ENCODE data around the gene AOPEP. TPM values are rescaled to one million over a fixed set of nuclear protein-coding genes. Genes with fewer than 3 reads are reported as not detected.

AOPEP gene
- total and polyA plus RNA-seq, 2 of the 13 experiments (the other 11 are each of a cell fraction or from before 2014, with no cell fraction given), result 22.2 to 41.6 TPM

GRCh38 chr9:94725293-94725692, 1.2 kb upstream of the AOPEP start:
- 77% methylated on average over 3 of the region's 3 CpGs for WGBS (ENCODE audit: low lambda C conversion rate)
- no peaks in the 10 kb centered on the region; a peak in 1 of 5 replicates for H3K27me3 ChIP-seq (ENCODE audit: control insufficient read depth in 1 of 2, insufficient read depth in 2 of 2, low read length in 2 of 2)
- H3K9ac ChIP-seq (ENCODE audit: insufficient read depth, low read depth, low read length), result no peak overlapping the region
- ATAC-seq, result no peak
- ChIA-PET CTCF (ENCODE audit: low intra/inter-chr PET ratio, low total read pairs) (no interaction called here), POLR2A (no interaction called here)
- no peaks in the 10 kb centered on the region; the same call in 1 of the 2 replicates for H4K20me1 ChIP-seq (ENCODE audit: insufficient read depth, low read length)
- TF ChIP-seq FOXC1 (CRISPR knock-in tag; IDR thresholded peaks at IDR 0.05; ENCODE audit: borderline replicate concordance) (no peak), ZNF143 (CRISPR knock-in tag; IDR thresholded peaks at IDR 0.05) (no peak), ZFP1 (CRISPR knock-in tag; IDR thresholded peaks at IDR 0.05) (no peak)
- DNase-seq (ENCODE audit: low spot score), result no peak
- intact Hi-C loops (cut with micrococcal nuclease; ENCODE audit: unreplicated experiment) (loop anchor here (5.0 to 10.0 kb wide), 2 partner anchors 33 to 130 kb away; no protein-coding TSS in a partner anchor), in situ Hi-C loops (cut with HindIII; ENCODE audit: extremely low pct_ligation_motif_present, low pct_unique_long_range_greater_than_20kb) (no loop called here)
- H3K4me1 ChIP-seq (ENCODE audit: insufficient read depth, low read length), result peaks cover 57% of the 10 kb centered on the region
- FAIRE-seq, result no peak
- peaks cover 17% of the 10 kb centered on the region for H3K79me2 ChIP-seq (ENCODE audit: insufficient read depth, low read length)
- H2AFZ ChIP-seq (ENCODE audit: low read length), result peak overlapping the region; percentile 71
- no TSS peak for BruUV-seq (replicated peaks)
- no peak overlapping the region for H3K27ac ChIP-seq (ENCODE audit: extremely low read length, insufficient read depth, low read length)
- peaks cover 5% of the 10 kb centered on the region; the same call in 1 of the 2 replicates for H3K9me3 ChIP-seq (ENCODE audit: low read length)
- H3K4me2 ChIP-seq (ENCODE audit: low read depth, low read length), result peak overlapping the region; percentile 37; the same call in 1 of the 2 replicates
- no peaks in the 10 kb centered on the region for H3K36me3 ChIP-seq (replicated peaks in 1 of 2; ENCODE audit: control insufficient read depth in 1 of 2, insufficient read depth in 2 of 2, low read length in 2 of 2)
- H3K4me3 ChIP-seq (replicated peaks in 1 of 3; ENCODE audit: insufficient read depth in 1 of 3, low read depth in 2 of 3, low read length in 3 of 3), result no peak overlapping the region

GRCh38 chr9:94728719-94729118, 2.2 kb downstream of the AOPEP start:
- Histone ChIP-seq H3K27me3 (ENCODE audit: control insufficient read depth in 1 of 2, insufficient read depth in 2 of 2, low read length in 2 of 2) (no peaks in the 10 kb centered on the region; a peak in 1 of 5 replicates), H3K27ac (ENCODE audit: extremely low read length, insufficient read depth, low read length) (no peak overlapping the region), H3K9ac (ENCODE audit: insufficient read depth, low read depth, low read length) (no peak overlapping the region), H3K9me3 (ENCODE audit: low read length) (no peaks in the 10 kb centered on the region), H3K4me2 (ENCODE audit: low read depth, low read length) (no peak overlapping the region), H3K36me3 (replicated peaks in 1 of 2; ENCODE audit: control insufficient read depth in 1 of 2, insufficient read depth in 2 of 2, low read length in 2 of 2) (peaks cover 0 to 4% of the 10 kb centered on the region in 2 experiments; a peak in 1 of 5 replicates), H4K20me1 (ENCODE audit: insufficient read depth, low read length) (no peaks in the 10 kb centered on the region; the same call in 1 of the 2 replicates), H3K4me1 (ENCODE audit: insufficient read depth, low read length) (peaks cover 43% of the 10 kb centered on the region), H2AFZ (ENCODE audit: low read length) (no peak overlapping the region), H3K79me2 (ENCODE audit: insufficient read depth, low read length) (peaks cover 17% of the 10 kb centered on the region), H3K4me3 (replicated peaks in 1 of 3; ENCODE audit: insufficient read depth in 1 of 3, low read depth in 2 of 3, low read length in 3 of 3) (no peak overlapping the region)
- ATAC-seq (no peak), FAIRE-seq (no peak), DNase-seq (ENCODE audit: low spot score) (no peak)
- intact Hi-C loops (cut with micrococcal nuclease; ENCODE audit: unreplicated experiment) (loop anchor here (5.0 to 10.0 kb wide), 2 partner anchors 36 to 126 kb away; no protein-coding TSS in a partner anchor), in situ Hi-C loops (cut with HindIII; ENCODE audit: extremely low pct_ligation_motif_present, low pct_unique_long_range_greater_than_20kb) (no loop called here)
- POLR2A ChIA-PET, result no interaction called here
- CTCF ChIA-PET (ENCODE audit: low intra/inter-chr PET ratio, low total read pairs), result no interaction called here
- BruUV-seq (replicated peaks), result no TSS peak
- peak; percentile 83 for TF ChIP-seq MAFF (IDR thresholded peaks at IDR 0.05; ENCODE audit: low read depth, low read length)
- TF ChIP-seq ZBTB4 (CRISPR knock-in tag; IDR thresholded peaks at IDR 0.05; ENCODE audit: borderline replicate concordance), result no peak
- no peak for TF ChIP-seq MEIS2 (CRISPR knock-in tag; IDR thresholded peaks at IDR 0.05)
- TF ChIP-seq ZNF503 (CRISPR knock-in tag; IDR thresholded peaks at IDR 0.05), result no peak
- TF ChIP-seq MAFK (conservative IDR thresholded peaks at IDR 0.05 in 1 of 2, IDR thresholded peaks at IDR 0.05 in 1 of 2; ENCODE audit: low read length in 2 of 2), result peak; percentile 83 to 89
- 94% methylated on average over 6 of the region's 6 CpGs for WGBS (ENCODE audit: low lambda C conversion rate)
